Parathyroid adenoma (tissue), 2 donors: Measurements from ENCODE around the gene DRGX.

Experiments used
- H2AFZ ChIP-seq: fragments of 300-600 bp; sonication (generic); one replicate; pipeline ENCODE4 v1.7.0; 2017; ENCODE audit warnings: antibody characterized with exemption, mild to moderate bottlenecking
- H3K27ac ChIP-seq: fragments of 300-600 bp; sonication (generic); one replicate; pipeline ENCODE4 v1.7.0; 2017
- H3K27me3 ChIP-seq: fragments of 300-600 bp; sonication (generic); one replicate; pipeline ENCODE4 v1.7.0; 2017; ENCODE audit warnings: low read length; ENCODE audit not compliant: control insufficient read depth, insufficient read depth
- H3K36me3 ChIP-seq: fragments of 300-600 bp; sonication (generic); one replicate; pipeline ENCODE4 v1.7.0; 2017; ENCODE audit warnings: low read length; ENCODE audit not compliant: control insufficient read depth, insufficient read depth
- H3K4me1 ChIP-seq: fragments of 300-600 bp; sonication (generic); one replicate; pipeline ENCODE4 v1.7.0; 2017; ENCODE audit warnings: control low read depth
- H3K4me2 ChIP-seq: fragments of 300-600 bp; sonication (generic); one replicate; pipeline ENCODE4 v1.7.0; 2017; ENCODE audit warnings: low read length
- H3K4me3 ChIP-seq: fragments of 300-600 bp; sonication (generic); one replicate; pipeline ENCODE4 v1.7.0; 2017; ENCODE audit warnings: low read depth, low read length
- H3K79me2 ChIP-seq: fragments of 300-600 bp; sonication (generic); one replicate; pipeline ENCODE4 v1.7.0; 2017; ENCODE audit warnings: control low read depth
- H3K9ac ChIP-seq: fragments of 300-600 bp; sonication (generic); one replicate; pipeline ENCODE4 v1.7.0; 2017; ENCODE audit warnings: mild to moderate bottlenecking
- H3K9me3 ChIP-seq: fragments of 300-600 bp; sonication (generic); one replicate; pipeline ENCODE4 v1.7.0; 2017; ENCODE audit warnings: low read length; ENCODE audit not compliant: control insufficient read depth
- CTCF ChIP-seq: fragments of 300-600 bp; sonication (generic); IDR thresholded peaks from one replicate; pipeline ENCODE4 v1.7.0; 2017; ENCODE audit warnings: antibody characterized with exemption, mild to moderate bottlenecking
- donor health status: primary hyperparathyroidism.

The DRGX gene

GRCh38 chr10:49395741-49396665 is at the start of gene DRGX:
Gene DRGX, minus strand, starts transcription at chr10:49396089. Its CDS starts 649 bp downstream, at chr10:49395440.
- no peak for TF ChIP-seq CTCF
- H3K4me3 ChIP-seq = no peak within 1 kb of the TSS
- no peak within 1 kb of the TSS for H3K9ac ChIP-seq
- H3K4me1 ChIP-seq = peaks cover 3% of the 10 kb centered on the region
- peak within 1 kb of the TSS; percentile 65 for H2AFZ ChIP-seq
- no peaks in the 10 kb centered on the region for H3K79me2 ChIP-seq
- H3K4me2 ChIP-seq = no peak within 1 kb of the TSS
- peaks cover 20% of the 10 kb centered on the region for H3K27me3 ChIP-seq
- no peaks in the 10 kb centered on the region for H3K36me3 ChIP-seq
- H3K9me3 ChIP-seq = no peaks in the 10 kb centered on the region
- H3K27ac ChIP-seq = no peak within 1 kb of the TSS

- Histone ChIP-seq H3K4me2 (no peak overlapping the region), H3K9ac (peak overlapping the region; percentile 9), H3K4me1 (no peaks in the 10 kb centered on the region), H3K36me3 (no peaks in the 10 kb centered on the region), H3K9me3 (peaks cover 5% of the 10 kb centered on the region), H3K27me3 (no peaks in the 10 kb centered on the region), H3K79me2 (no peaks in the 10 kb centered on the region), H3K4me3 (no peak overlapping the region), H3K27ac (no peak overlapping the region), H2AFZ (no peak overlapping the region)
- TF ChIP-seq CTCF = no peak
Measured at GRCh38 chr10:49444349-49444748, 48.5 kb upstream of the DRGX start.

- no peaks in the 10 kb centered on the region for H3K9me3 ChIP-seq
- no peaks in the 10 kb centered on the region for H3K4me1 ChIP-seq
- H3K79me2 ChIP-seq = no peaks in the 10 kb centered on the region
- no peaks in the 10 kb centered on the region for H3K27me3 ChIP-seq
- H3K27ac ChIP-seq = no peak overlapping the region
- H3K36me3 ChIP-seq = no peaks in the 10 kb centered on the region
- no peak overlapping the region for H2AFZ ChIP-seq
- H3K9ac ChIP-seq = no peak overlapping the region
- H3K4me3 ChIP-seq = no peak overlapping the region
- H3K4me2 ChIP-seq = no peak overlapping the region
- no peak for TF ChIP-seq CTCF
Measured at GRCh38 chr10:49442863-49443262, 47.0 kb upstream of the DRGX start.

- Histone ChIP-seq H3K27me3 (no peaks in the 10 kb centered on the region), H3K27ac (no peak overlapping the region), H3K4me3 (no peak overlapping the region), H3K79me2 (no peaks in the 10 kb centered on the region), H3K9ac (no peak overlapping the region), H2AFZ (no peak overlapping the region), H3K36me3 (no peaks in the 10 kb centered on the region), H3K9me3 (no peaks in the 10 kb centered on the region), H3K4me1 (no peaks in the 10 kb centered on the region), H3K4me2 (no peak overlapping the region)
- TF ChIP-seq CTCF = no peak
Measured at GRCh38 chr10:49441488-49442476, 45.9 kb upstream of the DRGX start.
